Measurements from ENCODE around the gene LTA.

The LTA gene

GRCh38 chr6:31573239-31574105, 1.4 kb downstream of the LTA start:
- Histone ChIP-seq H3K27me3 (ENCODE audit: insufficient read depth, poor library complexity, severe bottlenecking) (no peaks in the 10 kb centered on the region), H3K4me3 (replicated peaks; ENCODE audit: insufficient read depth, low read length) (no peak overlapping the region), H3K27ac (replicated peaks) (no peak overlapping the region)
- TF ChIP-seq REST (IDR thresholded peaks at IDR 0.05; ENCODE audit: insufficient replicate concordance, low read depth) (no peak), CTCF (IDR thresholded peaks at IDR 0.05; ENCODE audit: insufficient read depth, low read length) (no peak), POLR2AphosphoS5 (IDR thresholded peaks at IDR 0.05; ENCODE audit: low read depth) (no peak), GABPA (IDR thresholded peaks at IDR 0.05; ENCODE audit: low read depth) (no peak), SPI1 (IDR thresholded peaks at IDR 0.05; ENCODE audit: borderline replicate concordance, low read depth) (no peak)
- no peak for DNase-seq (ENCODE audit: low read depth in 1 of 2, low spot score in 1 of 2)

GRCh38 chr6:31574106-31575061, 2.3 kb downstream of the LTA start:
- Histone ChIP-seq H3K27ac (replicated peaks) (peak overlapping the region; percentile 66), H3K4me3 (replicated peaks; ENCODE audit: insufficient read depth, low read length) (no peak overlapping the region), H3K27me3 (ENCODE audit: insufficient read depth, poor library complexity, severe bottlenecking) (no peaks in the 10 kb centered on the region)
- TF ChIP-seq SPI1 (IDR thresholded peaks at IDR 0.05; ENCODE audit: borderline replicate concordance, low read depth) (no peak), POLR2AphosphoS5 (IDR thresholded peaks at IDR 0.05; ENCODE audit: low read depth) (no peak), CTCF (IDR thresholded peaks at IDR 0.05; ENCODE audit: insufficient read depth, low read length) (no peak), REST (IDR thresholded peaks at IDR 0.05; ENCODE audit: insufficient replicate concordance, low read depth) (no peak), GABPA (IDR thresholded peaks at IDR 0.05; ENCODE audit: low read depth) (no peak)
- DNase-seq (ENCODE audit: low read depth in 1 of 2, low spot score in 1 of 2), result no peak

GRCh38 chr6:31575335-31575901, 3.3 kb downstream of the LTA start, which contains the start of gene TNF:
Gene TNF (plus strand): TSS chr6:31575565. CDS start chr6:31575742, 177 bp downstream.
- Histone ChIP-seq H3K27ac (replicated peaks) (peak within 1 kb of the TSS; percentile 66), H3K4me3 (replicated peaks; ENCODE audit: insufficient read depth, low read length) (peak within 1 kb of the TSS; percentile 79), H3K27me3 (ENCODE audit: insufficient read depth, poor library complexity, severe bottlenecking) (no peaks in the 10 kb centered on the region)
- DNase-seq (ENCODE audit: low read depth in 1 of 2, low spot score in 1 of 2), result peak; percentile 91 to 98
- no peak for TF ChIP-seq CTCF (IDR thresholded peaks at IDR 0.05; ENCODE audit: insufficient read depth, low read length)
- peak; percentile 43 for TF ChIP-seq REST (IDR thresholded peaks at IDR 0.05; ENCODE audit: insufficient replicate concordance, low read depth)
- peak; percentile 98 for TF ChIP-seq POLR2AphosphoS5 (IDR thresholded peaks at IDR 0.05; ENCODE audit: low read depth)
- TF ChIP-seq SPI1 (IDR thresholded peaks at IDR 0.05; ENCODE audit: borderline replicate concordance, low read depth), result peak; percentile 22; the same call in 1 of the 2 replicates
- no peak for TF ChIP-seq GABPA (IDR thresholded peaks at IDR 0.05; ENCODE audit: low read depth)

Data from HL-60 (cell line).